GM12801 (cell line): ENCODE results near the gene SETD1A.

ENCODE experiments used
- CTCF ChIP-seq: IDR thresholded peaks from one replicate; pipeline ENCODE4 v1.5.1; 2011; ENCODE audit warnings: control low read depth; ENCODE audit not compliant: insufficient read length; ENCODE audit errors: extremely low read depth

Gene SETD1A

GRCh38 chr16:30921748-30922419 is 35.7 kb upstream of the SETD1A start:
- peak; percentile 20 for TF ChIP-seq CTCF

GRCh38 chr16:30922420-30922959 is 35.1 kb upstream of the SETD1A start:
- TF ChIP-seq CTCF, result no peak

GRCh38 chr16:30922960-30923535 is 34.5 kb upstream of the SETD1A start:
- TF ChIP-seq CTCF, result no peak

GRCh38 chr16:30923554-30924075 is 33.9 kb upstream of the SETD1A start, which contains the start of gene FBXL19:
Gene FBXL19, plus strand, starts transcription at chr16:30923572. Its CDS starts 2,183 bp downstream, at chr16:30925755.
- no peak for TF ChIP-seq CTCF

- TF ChIP-seq CTCF, result no peak
Observed at GRCh38 chr16:30924076-30924912, 33.3 kb upstream of the SETD1A start.

- TF ChIP-seq CTCF, result no peak
Observed at GRCh38 chr16:30924913-30925631, 32.5 kb upstream of the SETD1A start.

- TF ChIP-seq CTCF, result no peak
Observed at GRCh38 chr16:30925632-30925987, 31.9 kb upstream of the SETD1A start.
